Astrocyte of the spinal cord (primary cell): ENCODE data around the gene MAGI1.
A peak's percentile ranks its signal among the peaks of the same experiment; 100 is the strongest.

ENCODE experiments used
- DNase-seq: peaks from one replicate; pipeline ENCODE4 v3.0.0; 2011; ENCODE audit warnings: low read depth, low spot score
- H3K4me3 ChIP-seq: 2 replicates; pipeline ENCODE4 v1.5.1; 2011; ENCODE audit warnings: low read depth, mild to moderate bottlenecking, low read length, moderate library complexity
- in situ Hi-C: cut with HindIII; loops from 2 replicates; pipeline ENCODE4 v1.10.0; 2017; ENCODE audit warnings: low sequenced_read_pairs
- TF ChIP-seq, protein P1 (sequence below): IDR thresholded peaks from 2 replicates; pipeline ENCODE4 v1.5.1; 2012; ENCODE audit warnings: low read depth, mild to moderate bottlenecking, low read length, inconsistent platforms

Gene MAGI1

DNA sequence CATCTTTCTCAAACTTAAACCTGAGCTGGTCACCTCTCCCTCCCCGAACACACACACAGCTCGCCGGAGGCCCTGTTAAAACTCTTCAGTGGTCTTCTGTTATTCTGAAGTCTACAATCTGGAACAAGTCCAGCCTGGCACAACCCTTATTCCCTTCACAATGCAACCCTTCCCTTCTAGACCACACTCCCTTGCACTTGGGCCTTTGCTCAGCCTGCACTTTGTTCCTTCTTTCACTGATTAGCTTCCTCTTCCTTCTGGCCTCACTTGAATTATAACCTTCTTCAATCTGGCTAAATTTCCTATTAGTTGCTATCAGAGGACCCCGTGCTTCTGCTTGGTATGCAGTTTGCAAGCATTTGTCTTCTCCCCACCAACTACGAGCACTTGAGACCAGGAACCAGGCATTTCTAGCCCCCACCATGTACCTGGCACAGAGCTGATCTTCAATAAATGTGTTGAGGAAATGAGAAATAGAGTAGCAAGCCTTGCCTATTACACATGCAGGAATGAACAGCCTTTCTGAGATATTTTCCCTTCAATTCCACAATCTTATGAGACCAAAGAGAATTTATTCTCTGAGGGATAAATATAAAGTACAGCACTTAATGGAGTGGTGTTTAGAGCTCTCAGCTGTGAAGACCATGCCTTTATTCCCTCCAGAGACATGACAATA is 687.8 kb downstream of the MAGI1 start:
- in situ Hi-C loops: no loop called here
- no peak overlapping the region for H3K4me3 ChIP-seq
- TF ChIP-seq, protein P1, sequence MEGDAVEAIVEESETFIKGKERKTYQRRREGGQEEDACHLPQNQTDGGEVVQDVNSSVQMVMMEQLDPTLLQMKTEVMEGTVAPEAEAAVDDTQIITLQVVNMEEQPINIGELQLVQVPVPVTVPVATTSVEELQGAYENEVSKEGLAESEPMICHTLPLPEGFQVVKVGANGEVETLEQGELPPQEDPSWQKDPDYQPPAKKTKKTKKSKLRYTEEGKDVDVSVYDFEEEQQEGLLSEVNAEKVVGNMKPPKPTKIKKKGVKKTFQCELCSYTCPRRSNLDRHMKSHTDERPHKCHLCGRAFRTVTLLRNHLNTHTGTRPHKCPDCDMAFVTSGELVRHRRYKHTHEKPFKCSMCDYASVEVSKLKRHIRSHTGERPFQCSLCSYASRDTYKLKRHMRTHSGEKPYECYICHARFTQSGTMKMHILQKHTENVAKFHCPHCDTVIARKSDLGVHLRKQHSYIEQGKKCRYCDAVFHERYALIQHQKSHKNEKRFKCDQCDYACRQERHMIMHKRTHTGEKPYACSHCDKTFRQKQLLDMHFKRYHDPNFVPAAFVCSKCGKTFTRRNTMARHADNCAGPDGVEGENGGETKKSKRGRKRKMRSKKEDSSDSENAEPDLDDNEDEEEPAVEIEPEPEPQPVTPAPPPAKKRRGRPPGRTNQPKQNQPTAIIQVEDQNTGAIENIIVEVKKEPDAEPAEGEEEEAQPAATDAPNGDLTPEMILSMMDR: no peak
- no peak for DNase-seq

DNA sequence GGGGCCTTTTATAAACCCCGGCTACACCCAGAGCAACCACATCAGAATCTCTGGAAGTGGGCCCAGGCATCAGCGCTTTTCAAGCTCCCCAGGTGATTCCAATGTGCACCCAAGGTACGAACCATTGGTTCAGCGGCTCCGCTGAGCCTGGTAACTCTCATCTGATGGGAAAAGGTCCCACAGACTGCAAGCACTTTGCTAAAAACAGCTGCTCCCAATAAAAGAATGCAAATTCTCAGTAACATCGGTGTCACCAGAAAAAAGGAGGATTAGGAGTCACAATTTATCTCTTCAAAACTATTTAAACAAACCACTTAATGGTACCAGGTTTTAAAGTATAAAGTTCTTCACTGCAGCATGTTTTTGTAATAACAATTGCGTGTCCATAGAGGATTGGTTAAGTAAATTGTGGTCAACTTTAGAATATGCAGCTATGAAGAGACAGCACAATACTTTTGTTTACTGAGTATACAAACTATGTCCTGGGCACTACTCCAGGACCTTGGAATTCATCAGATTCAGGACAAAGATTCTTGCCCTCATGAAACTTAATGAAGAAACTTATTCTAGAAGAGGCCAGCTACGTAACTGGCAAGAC is 690.2 kb downstream of the MAGI1 start:
- in situ Hi-C loops: no loop called here
- TF ChIP-seq, protein P1: no peak
- DNase-seq: peak; percentile 52
- H3K4me3 ChIP-seq: no peak overlapping the region

DNA sequence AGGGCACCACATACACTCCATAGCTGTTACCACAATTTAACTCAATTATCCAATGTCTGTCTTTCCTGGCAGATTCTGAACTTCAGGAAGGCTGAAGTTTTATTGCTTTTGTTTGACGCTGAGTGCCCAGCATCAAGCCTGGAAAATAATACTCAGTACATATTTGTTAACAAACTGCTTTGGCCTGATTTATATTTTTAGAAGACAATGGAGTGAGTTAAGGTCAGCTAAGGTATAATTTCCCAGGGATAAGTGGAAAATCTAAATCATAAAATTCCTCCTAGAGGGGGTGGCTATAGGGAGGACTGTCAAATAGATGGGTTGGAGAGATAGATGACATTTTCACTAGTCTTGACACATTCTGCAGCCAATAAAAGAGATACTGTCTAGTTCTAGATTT is 691.6 kb downstream of the MAGI1 start:
- TF ChIP-seq, protein P1: no peak
- no peak overlapping the region for H3K4me3 ChIP-seq
- in situ Hi-C loops: no loop called here
- no peak for DNase-seq

DNA sequence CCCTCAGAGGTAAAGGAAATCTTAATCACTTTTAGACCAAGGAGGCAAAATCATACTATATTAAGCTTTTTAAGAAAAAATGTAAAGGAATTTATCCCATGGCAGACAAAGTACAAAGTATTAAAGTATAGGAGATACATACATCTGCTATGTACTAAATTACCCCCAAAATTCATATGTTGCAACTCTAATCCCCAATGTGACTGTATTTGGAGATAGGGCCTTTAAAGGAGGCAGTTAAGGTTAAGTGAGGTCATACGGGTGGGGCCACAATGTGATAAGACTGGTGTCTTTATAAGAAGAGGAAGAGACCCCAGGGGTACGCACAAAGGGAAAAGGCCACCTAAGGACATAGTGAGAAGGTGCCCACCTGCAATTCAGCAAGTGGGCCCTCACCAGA is 693.9 kb downstream of the MAGI1 start:
- in situ Hi-C loops: no loop called here
- TF ChIP-seq, protein P1: no peak
- no peak for DNase-seq
- no peak overlapping the region for H3K4me3 ChIP-seq

DNA sequence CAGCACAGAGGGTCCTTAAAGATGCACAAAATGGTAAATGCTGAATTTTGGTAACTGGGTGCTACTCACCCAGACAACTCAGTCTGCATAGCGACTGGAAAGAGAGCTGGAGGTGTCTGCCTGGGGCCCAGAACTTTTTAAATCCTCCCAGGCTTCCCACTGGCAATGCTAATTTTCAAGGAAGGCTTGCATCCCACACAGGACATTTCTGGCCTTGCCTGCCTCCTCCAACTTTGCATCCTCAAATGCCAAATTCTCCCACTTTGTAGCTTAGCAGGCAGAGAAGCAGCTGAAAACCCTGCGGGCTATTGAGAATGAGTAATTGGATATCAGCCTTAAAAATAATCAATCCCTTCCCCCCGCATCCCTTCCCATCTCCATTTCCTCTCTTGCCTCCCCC is 694.3 kb downstream of the MAGI1 start:
- DNase-seq: no peak
- in situ Hi-C loops: no loop called here
- H3K4me3 ChIP-seq: no peak overlapping the region
- TF ChIP-seq, protein P1: no peak

DNA sequence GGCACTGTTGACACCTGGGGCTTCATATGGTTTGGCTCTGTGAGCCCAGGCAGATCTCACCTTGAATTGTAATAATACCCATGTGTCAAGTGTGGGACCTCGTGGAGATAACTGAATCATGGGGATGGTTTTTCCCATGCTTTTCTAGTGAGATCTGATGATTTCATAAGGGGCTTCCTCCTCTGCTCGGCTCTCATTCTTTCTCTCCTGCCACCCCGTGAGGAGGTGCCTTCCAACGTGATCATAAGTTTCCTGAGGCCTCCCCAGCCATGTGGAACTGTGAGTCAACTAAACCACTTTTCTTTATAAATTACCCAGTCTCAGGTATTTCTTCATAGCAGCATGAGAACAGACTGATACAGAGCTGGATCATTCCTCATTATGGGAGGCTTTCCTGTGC is 695.0 kb downstream of the MAGI1 start:
- TF ChIP-seq, protein P1: no peak
- no peak overlapping the region for H3K4me3 ChIP-seq
- no peak for DNase-seq
- in situ Hi-C loops: no loop called here
